Measurements from ENCODE around the gene MOB1A. TPM values are rescaled to one million over a fixed set of nuclear protein-coding genes. Genes with fewer than 3 reads are reported as not detected.

MOB1A gene
- polyA plus RNA-seq, 1 donor (not counting 4 experiments of a cell fraction or from before 2014, with no cell fraction given) = 92.4 TPM

DNA sequence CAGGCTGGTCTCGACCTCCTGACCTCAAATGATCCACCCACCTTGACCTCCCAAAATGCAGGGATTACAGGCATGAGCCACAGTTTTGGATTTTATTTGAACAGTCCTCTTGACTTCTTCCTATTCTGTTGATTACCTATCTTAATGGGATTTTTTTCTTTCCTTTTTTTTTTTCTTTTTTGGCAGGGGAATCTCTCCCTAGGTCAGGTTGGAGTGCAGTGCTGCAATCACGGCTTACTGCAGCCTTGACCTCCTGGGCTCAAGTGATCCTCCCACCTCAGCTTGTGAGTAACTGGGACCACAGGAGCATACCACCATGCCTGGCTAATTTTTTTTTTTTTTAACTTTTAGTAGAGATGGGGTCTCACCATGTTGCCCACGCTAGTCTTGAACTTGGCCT, 22.5 kb upstream of the MOB1A start:
- Histone ChIP-seq H3K36me3 (ENCODE audit: control insufficient read depth in 2 of 2, extremely low read depth in 1 of 2, insufficient read depth in 2 of 2, low read length in 2 of 2) (peaks cover 4 to 28% of the 10 kb centered on the region in 2 experiments), H3K4me2 (ENCODE audit: control insufficient read depth, extremely low read depth, insufficient read depth, low read depth, low read length) (peak overlapping the region; percentile 78), H3K27ac (ENCODE audit: control insufficient read depth, insufficient read depth, low read length) (no peak overlapping the region), H3K4me3 (ENCODE audit: control insufficient read depth in 2 of 3, extremely low read depth in 1 of 3, insufficient read depth in 2 of 3, low read depth in 1 of 3, low read length in 3 of 3) (no peak overlapping the region), H3K9me1 (ENCODE audit: control insufficient read depth, extremely low read depth, insufficient read depth, low read length) (peaks cover under 1% of the 10 kb centered on the region), H3K79me2 (ENCODE audit: control insufficient read depth, insufficient read depth, low read length) (peaks cover 77% of the 10 kb centered on the region), H3K27me3 (ENCODE audit: control insufficient read depth, extremely low read depth, insufficient read depth, low read length) (no peaks in the 10 kb centered on the region), H3K9me3 (ENCODE audit: control insufficient read depth, low read depth, low read length) (no peaks in the 10 kb centered on the region), H3K4me1 (ENCODE audit: control insufficient read depth, extremely low read depth, insufficient read depth, low read length) (peaks cover 42% of the 10 kb centered on the region), H2AFZ (ENCODE audit: control insufficient read depth, low read length) (no peak overlapping the region), H3K9ac (ENCODE audit: control insufficient read depth, extremely low read depth, insufficient read depth, low read length) (no peak overlapping the region), H4K20me1 (ENCODE audit: control insufficient read depth, extremely low read depth, insufficient read depth, low read length) (peaks cover 28% of the 10 kb centered on the region)
- dilution Hi-C loops (cut with MboI; ENCODE audit: extremely low pct_ligation_motif_present, low sequenced_read_pairs) = no loop called here
- FAIRE-seq = no peak
- no peak for DNase-seq (ENCODE audit: low read depth, low spot score)
- no peak for TF ChIP-seq EZH2 (IDR thresholded peaks at IDR 0.05; ENCODE audit: low read length)
- TF ChIP-seq, protein P1, sequence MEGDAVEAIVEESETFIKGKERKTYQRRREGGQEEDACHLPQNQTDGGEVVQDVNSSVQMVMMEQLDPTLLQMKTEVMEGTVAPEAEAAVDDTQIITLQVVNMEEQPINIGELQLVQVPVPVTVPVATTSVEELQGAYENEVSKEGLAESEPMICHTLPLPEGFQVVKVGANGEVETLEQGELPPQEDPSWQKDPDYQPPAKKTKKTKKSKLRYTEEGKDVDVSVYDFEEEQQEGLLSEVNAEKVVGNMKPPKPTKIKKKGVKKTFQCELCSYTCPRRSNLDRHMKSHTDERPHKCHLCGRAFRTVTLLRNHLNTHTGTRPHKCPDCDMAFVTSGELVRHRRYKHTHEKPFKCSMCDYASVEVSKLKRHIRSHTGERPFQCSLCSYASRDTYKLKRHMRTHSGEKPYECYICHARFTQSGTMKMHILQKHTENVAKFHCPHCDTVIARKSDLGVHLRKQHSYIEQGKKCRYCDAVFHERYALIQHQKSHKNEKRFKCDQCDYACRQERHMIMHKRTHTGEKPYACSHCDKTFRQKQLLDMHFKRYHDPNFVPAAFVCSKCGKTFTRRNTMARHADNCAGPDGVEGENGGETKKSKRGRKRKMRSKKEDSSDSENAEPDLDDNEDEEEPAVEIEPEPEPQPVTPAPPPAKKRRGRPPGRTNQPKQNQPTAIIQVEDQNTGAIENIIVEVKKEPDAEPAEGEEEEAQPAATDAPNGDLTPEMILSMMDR (optimal IDR thresholded peaks at IDR 0.05 in 1 of 3, IDR thresholded peaks at IDR 0.05 in 1 of 3, conservative IDR thresholded peaks at IDR 0.05 in 1 of 3; ENCODE audit: extremely low read depth in 1 of 3, insufficient read depth in 2 of 3, low read length in 3 of 3) = no peak

DNA sequence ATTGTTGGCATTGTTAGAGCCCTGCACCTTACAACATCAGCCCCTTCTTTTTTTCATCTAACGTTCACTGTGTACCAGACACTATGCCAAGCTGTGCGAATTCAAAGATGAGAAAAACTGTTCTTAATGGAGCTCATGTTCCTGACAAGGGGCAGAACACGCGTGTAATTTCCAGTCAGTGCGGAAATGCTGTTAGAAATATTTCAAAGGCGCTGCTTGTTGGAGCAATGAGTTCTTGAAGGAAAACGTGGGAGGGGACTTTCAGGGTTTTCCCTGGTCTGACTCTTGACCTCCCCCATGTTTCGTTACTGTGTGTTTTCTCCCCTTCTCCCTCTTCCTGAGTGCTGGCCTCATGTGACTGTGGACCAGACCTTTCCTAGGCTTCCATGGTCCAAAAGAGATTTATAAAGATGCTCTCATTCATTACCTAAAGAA, 21.2 kb upstream of the MOB1A start:
- Histone ChIP-seq H3K9me1 (ENCODE audit: control insufficient read depth, extremely low read depth, insufficient read depth, low read length) (no peaks in the 10 kb centered on the region), H2AFZ (ENCODE audit: control insufficient read depth, low read length) (no peak overlapping the region), H4K20me1 (ENCODE audit: control insufficient read depth, extremely low read depth, insufficient read depth, low read length) (peaks cover 22% of the 10 kb centered on the region), H3K36me3 (ENCODE audit: control insufficient read depth in 2 of 2, extremely low read depth in 1 of 2, insufficient read depth in 2 of 2, low read length in 2 of 2) (peaks cover 4 to 17% of the 10 kb centered on the region in 2 experiments), H3K9ac (ENCODE audit: control insufficient read depth, extremely low read depth, insufficient read depth, low read length) (peak overlapping the region; percentile 97), H3K4me3 (ENCODE audit: control insufficient read depth in 2 of 3, extremely low read depth in 1 of 3, insufficient read depth in 2 of 3, low read depth in 1 of 3, low read length in 3 of 3) (peak overlapping the region; percentile 80 to 93 (median 87)), H3K27me3 (ENCODE audit: control insufficient read depth, extremely low read depth, insufficient read depth, low read length) (no peaks in the 10 kb centered on the region), H3K4me2 (ENCODE audit: control insufficient read depth, extremely low read depth, insufficient read depth, low read depth, low read length) (peak overlapping the region; percentile 78), H3K4me1 (ENCODE audit: control insufficient read depth, extremely low read depth, insufficient read depth, low read length) (peaks cover 30% of the 10 kb centered on the region), H3K79me2 (ENCODE audit: control insufficient read depth, insufficient read depth, low read length) (peaks cover 64% of the 10 kb centered on the region), H3K9me3 (ENCODE audit: control insufficient read depth, low read depth, low read length) (no peaks in the 10 kb centered on the region), H3K27ac (ENCODE audit: control insufficient read depth, insufficient read depth, low read length) (peak overlapping the region; percentile 85)
- DNase-seq (ENCODE audit: low read depth, low spot score) = no peak
- dilution Hi-C loops (cut with MboI; ENCODE audit: extremely low pct_ligation_motif_present, low sequenced_read_pairs) = no loop called here
- FAIRE-seq = no peak
- TF ChIP-seq EZH2 (IDR thresholded peaks at IDR 0.05; ENCODE audit: low read length) = no peak
- TF ChIP-seq, protein P1 (optimal IDR thresholded peaks at IDR 0.05 in 1 of 3, IDR thresholded peaks at IDR 0.05 in 1 of 3, conservative IDR thresholded peaks at IDR 0.05 in 1 of 3; ENCODE audit: extremely low read depth in 1 of 3, insufficient read depth in 2 of 3, low read length in 3 of 3) = no peak

All from keratinocyte (primary cell).